ENCODE measurements around the gene CNKSR3. TPM values are rescaled to one million over a fixed set of nuclear protein-coding genes. Genes with fewer than 3 reads are reported as not detected.

The CNKSR3 gene
- total RNA-seq, 4 donors from 2014 or later: 7.6 to 29.6 (median 12.4) TPM

GRCh38 chr6:154383273-154383672 lies 127.2 kb downstream of the CNKSR3 start:
- no peak for TF ChIP-seq CTCF (IDR thresholded peaks at IDR 0.05)
- no peak for TF ChIP-seq POLR2A (IDR thresholded peaks at IDR 0.05)
- Histone ChIP-seq H3K4me1 (no peaks in the 10 kb centered on the region), H3K36me3 (no peaks in the 10 kb centered on the region), H3K27ac (no peak overlapping the region), H3K4me3 (no peak overlapping the region), H3K27me3 (no peaks in the 10 kb centered on the region), H3K9me3 (no peaks in the 10 kb centered on the region)
- no peak for DNase-seq
- intact Hi-C loops (cut with DNase I; ENCODE audit: low total_unique reads): no loop called here

GRCh38 chr6:154382740-154383139 lies 127.7 kb downstream of the CNKSR3 start:
- H3K27me3 ChIP-seq: no peaks in the 10 kb centered on the region
- DNase-seq: no peak
- H3K27ac ChIP-seq: no peak overlapping the region
- H3K36me3 ChIP-seq: no peaks in the 10 kb centered on the region
- TF ChIP-seq POLR2A (IDR thresholded peaks at IDR 0.05) (no peak), CTCF (IDR thresholded peaks at IDR 0.05) (no peak)
- intact Hi-C loops (cut with DNase I; ENCODE audit: low total_unique reads): no loop called here
- no peak overlapping the region for H3K4me3 ChIP-seq
- H3K9me3 ChIP-seq: no peaks in the 10 kb centered on the region
- no peaks in the 10 kb centered on the region for H3K4me1 ChIP-seq

- intact Hi-C loops (cut with DNase I; ENCODE audit: low total_unique reads): no loop called here
These were observed 128.9 kb downstream of the CNKSR3 start for GRCh38 chr6:154381548-154381947.

GRCh38 chr6:154380741-154381140 lies 129.7 kb downstream of the CNKSR3 start:
- no peak for TF ChIP-seq POLR2A (IDR thresholded peaks at IDR 0.05)
- TF ChIP-seq CTCF (IDR thresholded peaks at IDR 0.05): no peak
- Histone ChIP-seq H3K4me1 (no peaks in the 10 kb centered on the region), H3K9me3 (no peaks in the 10 kb centered on the region), H3K27ac (no peak overlapping the region), H3K4me3 (no peak overlapping the region), H3K27me3 (no peaks in the 10 kb centered on the region), H3K36me3 (no peaks in the 10 kb centered on the region)
- DNase-seq: no peak
- intact Hi-C loops (cut with DNase I; ENCODE audit: low total_unique reads): no loop called here

More at GRCh38 chr6:154381548-154381947, 128.9 kb downstream of the CNKSR3 start:
- Histone ChIP-seq H3K36me3 (no peaks in the 10 kb centered on the region), H3K4me3 (no peak overlapping the region), H3K27ac (no peak overlapping the region), H3K9me3 (no peaks in the 10 kb centered on the region), H3K4me1 (no peaks in the 10 kb centered on the region), H3K27me3 (no peaks in the 10 kb centered on the region)
- no peak for TF ChIP-seq CTCF (IDR thresholded peaks at IDR 0.05)
- no peak for TF ChIP-seq POLR2A (IDR thresholded peaks at IDR 0.05)
- DNase-seq: no peak

- intact Hi-C loops (cut with DNase I; ENCODE audit: low total_unique reads): no loop called here
- Histone ChIP-seq H3K4me1 (no peaks in the 10 kb centered on the region), H3K9me3 (no peaks in the 10 kb centered on the region), H3K27ac (no peak overlapping the region), H3K27me3 (no peaks in the 10 kb centered on the region), H3K4me3 (no peak overlapping the region), H3K36me3 (no peaks in the 10 kb centered on the region)
- no peak for DNase-seq
- TF ChIP-seq POLR2A (IDR thresholded peaks at IDR 0.05): no peak
- TF ChIP-seq CTCF (IDR thresholded peaks at IDR 0.05): no peak
These were observed 130.9 kb downstream of the CNKSR3 start for GRCh38 chr6:154379585-154379984.

All from uterus (tissue), 4 donors.